SK-N-SH treated with all-trans-retinoic acid at 6 μM for 48 hours (cell line): ENCODE results near the gene HOPX.

ENCODE experiments used
- ATAC-seq: fragments of 200-7000 bp; cut with Tn5 transposase; 3 replicates; pipeline ENCODE4 v1.9.1; 2020; ENCODE audit warnings: mild to moderate bottlenecking, moderate library complexity
- ARNTL ChIP-seq: fragments of 450-650 bp; formaldehyde crosslinking; IDR thresholded peaks from 2 replicates; pipeline ENCODE4 v1.5.0; 2020; ENCODE audit warnings: low read depth, mild to moderate bottlenecking, moderate library complexity, borderline replicate concordance
- BACH2 ChIP-seq: fragments of 250-450 bp; sonication (Bioruptor Pico); IDR thresholded peaks from 2 replicates; pipeline ENCODE4 v1.9.0; 2021; ENCODE audit warnings: mild to moderate bottlenecking, borderline replicate concordance
- CSDC2 ChIP-seq: fragments of 250-450 bp; sonication (Bioruptor Pico); IDR thresholded peaks from 2 replicates; pipeline ENCODE4 v1.5.0; 2020; ENCODE audit warnings: mild to moderate bottlenecking, moderate library complexity
- ESRRG ChIP-seq: fragments of 250-450 bp; sonication (Bioruptor Pico); IDR thresholded peaks from 2 replicates; pipeline ENCODE4 v1.6.1; 2021; ENCODE audit warnings: mild to moderate bottlenecking
- ISL1 ChIP-seq: fragments of 250-450 bp; sonication (Bioruptor Pico); IDR thresholded peaks from 2 replicates; pipeline ENCODE4 v2.1.2; 2022; ENCODE audit warnings: mild to moderate bottlenecking, moderate library complexity
- PATZ1 ChIP-seq: fragments of 250-450 bp; sonication (Bioruptor Pico); IDR thresholded peaks from 2 replicates; pipeline ENCODE4 v1.8.0; 2020; ENCODE audit warnings: mild to moderate bottlenecking, moderate library complexity, borderline replicate concordance
- PPARA ChIP-seq: fragments of 250-450 bp; sonication (Bioruptor Pico); IDR thresholded peaks from 2 replicates; pipeline ENCODE4 v1.5.0; 2020; ENCODE audit warnings: mild to moderate bottlenecking, borderline replicate concordance
- RARB ChIP-seq: fragments of 250-450 bp; sonication (Bioruptor Pico); IDR thresholded peaks from 2 replicates; pipeline ENCODE4 v1.8.0; 2021; ENCODE audit warnings: mild to moderate bottlenecking, moderate library complexity
- SNAI2 ChIP-seq: fragments of 250-450 bp; sonication (Bioruptor Pico); IDR thresholded peaks from 2 replicates; pipeline ENCODE4 v1.5.0; 2020; ENCODE audit warnings: mild to moderate bottlenecking, moderate library complexity
- TCF4 ChIP-seq: fragments of 250-450 bp; sonication (Bioruptor Pico); IDR thresholded peaks from 2 replicates; pipeline ENCODE4 v1.8.0; 2021; ENCODE audit warnings: mild to moderate bottlenecking, moderate library complexity, borderline replicate concordance
- TOX ChIP-seq: fragments of 250-450 bp; sonication (Bioruptor Pico); IDR thresholded peaks from 2 replicates; pipeline ENCODE4 v1.8.0; 2021; ENCODE audit warnings: mild to moderate bottlenecking, moderate library complexity, borderline replicate concordance
- TSHZ2 ChIP-seq: fragments of 250-450 bp; sonication (Bioruptor Pico); IDR thresholded peaks from 2 replicates; pipeline ENCODE4 v1.5.0; 2020; ENCODE audit warnings: mild to moderate bottlenecking, moderate library complexity
- ZFP3 ChIP-seq: fragments of 250-450 bp; sonication (Bioruptor Pico); IDR thresholded peaks from 2 replicates; pipeline ENCODE4 v1.5.0; 2020; ENCODE audit warnings: mild to moderate bottlenecking, moderate library complexity
- ZFP30 ChIP-seq: fragments of 450-650 bp; formaldehyde crosslinking; IDR thresholded peaks from 2 replicates; pipeline ENCODE4 v1.5.0; 2022; ENCODE audit warnings: mild to moderate bottlenecking, moderate library complexity
- ZNF565 ChIP-seq: fragments of 450-650 bp; formaldehyde crosslinking; conservative IDR thresholded peaks from 2 replicates; pipeline ENCODE4 v1.5.0; 2020; ENCODE audit warnings: low read depth, mild to moderate bottlenecking, moderate library complexity
- ZNF70 ChIP-seq: fragments of 450-650 bp; formaldehyde crosslinking; IDR thresholded peaks from 2 replicates; pipeline ENCODE4 v1.5.0; 2020; ENCODE audit warnings: mild to moderate bottlenecking, moderate library complexity
- ZNF8 ChIP-seq: fragments of 450-650 bp; formaldehyde crosslinking; IDR thresholded peaks from 2 replicates; pipeline ENCODE4 v1.5.0; 2020; ENCODE audit warnings: mild to moderate bottlenecking, moderate library complexity
- TF ChIP-seq, protein P1 (sequence below): fragments of 250-450 bp; sonication (Bioruptor Pico); IDR thresholded peaks from 2 replicates; pipeline ENCODE4 v1.8.0; 2021; ENCODE audit warnings: low read depth, mild to moderate bottlenecking, moderate library complexity, borderline replicate concordance
- TF ChIP-seq, protein P2 (sequence below): fragments of 250-450 bp; sonication (Bioruptor Pico); IDR thresholded peaks from 2 replicates; pipeline ENCODE4 v1.5.1; 2020; ENCODE audit warnings: low read depth, mild to moderate bottlenecking, moderate library complexity
- TF ChIP-seq, protein P3 (sequence below): fragments of 250-450 bp; sonication (Bioruptor Pico); IDR thresholded peaks from 2 replicates; pipeline ENCODE4 v1.5.1; 2021; ENCODE audit warnings: mild to moderate bottlenecking, moderate library complexity

HOPX gene, protein sequence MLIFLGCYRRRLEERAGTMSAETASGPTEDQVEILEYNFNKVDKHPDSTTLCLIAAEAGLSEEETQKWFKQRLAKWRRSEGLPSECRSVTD

GRCh38 chr4:56681158-56681852 is at the start of gene HOPX:
HOPX (minus strand) TSS chr4:56681296; CDS start chr4:56657816, 23,480 bp downstream.
- ATAC-seq: peak; percentile 37; the same call in 2 of the 3 replicates
- TF ChIP-seq PATZ1 (CRISPR knock-in tag) (no peak), ZNF565 (CRISPR knock-in tag) (no peak), ZFP3 (no peak), SNAI2 (CRISPR knock-in tag) (no peak), PPARA (CRISPR knock-in tag) (no peak), CSDC2 (CRISPR knock-in tag) (no peak), ESRRG (CRISPR knock-in tag) (no peak), ARNTL (CRISPR knock-in tag) (no peak), ISL1 (CRISPR knock-in tag) (no peak), TCF4 (CRISPR knock-in tag) (no peak), BACH2 (CRISPR knock-in tag) (no peak), TOX (CRISPR knock-in tag) (no peak)
- TF ChIP-seq, protein P1, sequence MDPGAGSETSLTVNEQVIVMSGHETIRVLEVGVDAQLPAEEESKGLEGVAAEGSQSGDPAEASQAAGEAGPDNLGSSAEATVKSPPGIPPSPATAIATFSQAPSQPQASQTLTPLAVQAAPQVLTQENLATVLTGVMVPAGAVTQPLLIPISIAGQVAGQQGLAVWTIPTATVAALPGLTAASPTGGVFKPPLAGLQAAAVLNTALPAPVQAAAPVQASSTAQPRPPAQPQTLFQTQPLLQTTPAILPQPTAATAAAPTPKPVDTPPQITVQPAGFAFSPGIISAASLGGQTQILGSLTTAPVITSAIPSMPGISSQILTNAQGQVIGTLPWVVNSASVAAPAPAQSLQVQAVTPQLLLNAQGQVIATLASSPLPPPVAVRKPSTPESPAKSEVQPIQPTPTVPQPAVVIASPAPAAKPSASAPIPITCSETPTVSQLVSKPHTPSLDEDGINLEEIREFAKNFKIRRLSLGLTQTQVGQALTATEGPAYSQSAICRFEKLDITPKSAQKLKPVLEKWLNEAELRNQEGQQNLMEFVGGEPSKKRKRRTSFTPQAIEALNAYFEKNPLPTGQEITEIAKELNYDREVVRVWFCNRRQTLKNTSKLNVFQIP: no peak
- TF ChIP-seq, protein P2, sequence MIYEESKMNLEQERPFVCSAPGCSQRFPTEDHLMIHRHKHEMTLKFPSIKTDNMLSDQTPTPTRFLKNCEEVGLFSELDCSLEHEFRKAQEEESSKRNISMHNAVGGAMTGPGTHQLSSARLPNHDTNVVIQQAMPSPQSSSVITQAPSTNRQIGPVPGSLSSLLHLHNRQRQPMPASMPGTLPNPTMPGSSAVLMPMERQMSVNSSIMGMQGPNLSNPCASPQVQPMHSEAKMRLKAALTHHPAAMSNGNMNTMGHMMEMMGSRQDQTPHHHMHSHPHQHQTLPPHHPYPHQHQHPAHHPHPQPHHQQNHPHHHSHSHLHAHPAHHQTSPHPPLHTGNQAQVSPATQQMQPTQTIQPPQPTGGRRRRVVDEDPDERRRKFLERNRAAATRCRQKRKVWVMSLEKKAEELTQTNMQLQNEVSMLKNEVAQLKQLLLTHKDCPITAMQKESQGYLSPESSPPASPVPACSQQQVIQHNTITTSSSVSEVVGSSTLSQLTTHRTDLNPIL (CRISPR knock-in tag): no peak

DNA sequence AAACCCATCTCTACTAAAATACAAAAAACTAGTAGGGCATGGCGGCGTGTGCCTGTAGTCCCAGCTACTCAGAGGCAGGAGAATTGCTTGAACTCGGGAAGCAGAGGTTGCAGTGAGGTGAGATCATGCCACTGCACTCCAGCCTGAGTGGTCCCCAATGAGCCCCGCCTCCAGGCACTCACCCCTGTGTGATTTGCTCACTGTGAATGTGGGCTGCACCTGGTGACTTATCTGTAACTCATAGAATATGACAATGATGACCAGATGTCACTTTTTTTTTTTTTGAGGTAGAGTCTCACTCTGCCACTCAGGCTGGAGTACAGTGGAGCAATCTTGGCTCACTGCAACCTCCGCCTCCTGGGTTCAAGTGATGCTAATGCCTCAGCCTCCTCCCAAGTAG is 49.0 kb upstream of the HOPX start:
- TF ChIP-seq ISL1 (CRISPR knock-in tag) (no peak), ARNTL (CRISPR knock-in tag) (no peak), ESRRG (CRISPR knock-in tag) (no peak), BACH2 (CRISPR knock-in tag) (no peak), ZNF565 (CRISPR knock-in tag) (no peak), PPARA (CRISPR knock-in tag) (no peak), ZFP30 (CRISPR knock-in tag) (no peak), TCF4 (CRISPR knock-in tag) (no peak)
- TF ChIP-seq, protein P3, sequence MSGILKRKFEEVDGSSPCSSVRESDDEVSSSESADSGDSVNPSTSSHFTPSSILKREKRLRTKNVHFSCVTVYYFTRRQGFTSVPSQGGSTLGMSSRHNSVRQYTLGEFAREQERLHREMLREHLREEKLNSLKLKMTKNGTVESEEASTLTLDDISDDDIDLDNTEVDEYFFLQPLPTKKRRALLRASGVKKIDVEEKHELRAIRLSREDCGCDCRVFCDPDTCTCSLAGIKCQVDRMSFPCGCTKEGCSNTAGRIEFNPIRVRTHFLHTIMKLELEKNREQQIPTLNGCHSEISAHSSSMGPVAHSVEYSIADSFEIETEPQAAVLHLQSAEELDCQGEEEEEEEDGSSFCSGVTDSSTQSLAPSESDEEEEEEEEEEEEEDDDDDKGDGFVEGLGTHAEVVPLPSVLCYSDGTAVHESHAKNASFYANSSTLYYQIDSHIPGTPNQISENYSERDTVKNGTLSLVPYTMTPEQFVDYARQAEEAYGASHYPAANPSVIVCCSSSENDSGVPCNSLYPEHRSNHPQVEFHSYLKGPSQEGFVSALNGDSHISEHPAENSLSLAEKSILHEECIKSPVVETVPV: no peak
- TF ChIP-seq, all 23 proteins: peak for 0
- no peak for ATAC-seq

GRCh38 chr4:56728512-56728911 is 47.4 kb upstream of the HOPX start:
- peak; percentile 46; the same call in 2 of the 3 replicates for ATAC-seq
- no peak for TF ChIP-seq ESRRG (CRISPR knock-in tag)
- TF ChIP-seq ZFP3: no peak
- TF ChIP-seq ARNTL (CRISPR knock-in tag): no peak
- TF ChIP-seq, protein P3: no peak
- TF ChIP-seq BACH2 (CRISPR knock-in tag): no peak
- TF ChIP-seq TCF4 (CRISPR knock-in tag): no peak
- no peak for TF ChIP-seq ZNF70 (CRISPR knock-in tag)
- no peak for TF ChIP-seq TSHZ2 (CRISPR knock-in tag)
- no peak for TF ChIP-seq ZNF565 (CRISPR knock-in tag)
- no peak for TF ChIP-seq ZNF8 (CRISPR knock-in tag)
- TF ChIP-seq, protein P1: no peak
- TF ChIP-seq RARB: no peak
- no peak for TF ChIP-seq ZFP30 (CRISPR knock-in tag)
- no peak for TF ChIP-seq ISL1 (CRISPR knock-in tag)
